OCI-LY3 (cell line): ENCODE data around the gene PNLIPRP1.

ENCODE experiments used
- EZH2phosphoT487 ChIP-seq: fragments of 200-600 bp; shearing (Covaris generic); IDR thresholded peaks from 2 replicates; pipeline ENCODE4 v1.6.1; 2018; ENCODE audit warnings: antibody characterized with exemption, mixed run types, low read depth
- TF ChIP-seq, protein P1 (sequence below): fragments of 200-600, 300-600 bp; sonication (generic); IDR thresholded peaks from 2 replicates; pipeline ENCODE4 v1.5.1; 2014; ENCODE audit warnings: antibody characterized with exemption, low read length, low read depth

- TF ChIP-seq, protein P1, sequence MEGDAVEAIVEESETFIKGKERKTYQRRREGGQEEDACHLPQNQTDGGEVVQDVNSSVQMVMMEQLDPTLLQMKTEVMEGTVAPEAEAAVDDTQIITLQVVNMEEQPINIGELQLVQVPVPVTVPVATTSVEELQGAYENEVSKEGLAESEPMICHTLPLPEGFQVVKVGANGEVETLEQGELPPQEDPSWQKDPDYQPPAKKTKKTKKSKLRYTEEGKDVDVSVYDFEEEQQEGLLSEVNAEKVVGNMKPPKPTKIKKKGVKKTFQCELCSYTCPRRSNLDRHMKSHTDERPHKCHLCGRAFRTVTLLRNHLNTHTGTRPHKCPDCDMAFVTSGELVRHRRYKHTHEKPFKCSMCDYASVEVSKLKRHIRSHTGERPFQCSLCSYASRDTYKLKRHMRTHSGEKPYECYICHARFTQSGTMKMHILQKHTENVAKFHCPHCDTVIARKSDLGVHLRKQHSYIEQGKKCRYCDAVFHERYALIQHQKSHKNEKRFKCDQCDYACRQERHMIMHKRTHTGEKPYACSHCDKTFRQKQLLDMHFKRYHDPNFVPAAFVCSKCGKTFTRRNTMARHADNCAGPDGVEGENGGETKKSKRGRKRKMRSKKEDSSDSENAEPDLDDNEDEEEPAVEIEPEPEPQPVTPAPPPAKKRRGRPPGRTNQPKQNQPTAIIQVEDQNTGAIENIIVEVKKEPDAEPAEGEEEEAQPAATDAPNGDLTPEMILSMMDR: no peak
- no peak for TF ChIP-seq EZH2phosphoT487
These were observed 21.5 kb downstream of the PNLIPRP1 start for GRCh38 chr10:116612107-116612769.
